Fibroblast of skin of scalp (primary cell): Measurements from ENCODE around the gene RB1. TPM values are rescaled to one million over a fixed set of nuclear protein-coding genes. Genes with fewer than 3 reads are reported as not detected.

Experiments
- DNase-seq: peaks from one replicate; pipeline ENCODE4 v3.0.0-alpha.2; 2013
- polyA plus RNA-seq, 2 experiments: library from polyadenylated mRNA; unstranded; fragments of 120-200 nt; gene quantifications; one replicate each; pipeline ENCODE4 v1.2.1, GENCODE V29; 2013; ENCODE audit not compliant: insufficient read length in 2 of 2

The RB1 gene
- polyA plus RNA-seq (2013, experiment 1 of 2; ENCODE audit: insufficient read length), result 21.9 TPM
- 26.1 TPM for polyA plus RNA-seq (2013, experiment 2 of 2; ENCODE audit: insufficient read length)

DNA sequence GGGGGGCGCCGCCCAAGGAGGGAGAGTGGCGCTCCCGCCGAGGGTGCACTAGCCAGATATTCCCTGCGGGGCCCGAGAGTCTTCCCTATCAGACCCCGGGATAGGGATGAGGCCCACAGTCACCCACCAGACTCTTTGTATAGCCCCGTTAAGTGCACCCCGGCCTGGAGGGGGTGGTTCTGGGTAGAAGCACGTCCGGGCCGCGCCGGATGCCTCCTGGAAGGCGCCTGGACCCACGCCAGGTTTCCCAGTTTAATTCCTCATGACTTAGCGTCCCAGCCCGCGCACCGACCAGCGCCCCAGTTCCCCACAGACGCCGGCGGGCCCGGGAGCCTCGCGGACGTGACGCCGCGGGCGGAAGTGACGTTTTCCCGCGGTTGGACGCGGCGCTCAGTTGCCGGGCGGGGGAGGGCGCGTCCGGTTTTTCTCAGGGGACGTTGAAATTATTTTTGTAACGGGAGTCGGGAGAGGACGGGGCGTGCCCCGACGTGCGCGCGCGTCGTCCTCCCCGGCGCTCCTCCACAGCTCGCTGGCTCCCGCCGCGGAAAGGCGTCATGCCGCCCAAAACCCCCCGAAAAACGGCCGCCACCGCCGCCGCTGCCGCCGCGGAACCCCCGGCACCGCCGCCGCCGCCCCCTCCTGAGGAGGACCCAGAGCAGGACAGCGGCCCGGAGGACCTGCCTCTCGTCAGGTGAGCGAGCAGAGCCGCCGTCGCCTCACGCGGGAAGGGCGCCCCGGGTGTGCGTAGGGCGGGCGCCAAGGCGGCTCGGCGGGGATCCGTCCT, at the start of gene RB1:
TSS of gene RB1 (plus strand) at position 393 of the 784 bp plus-strand sequence. CDS start at position 555, 162 bp downstream.
- peak; percentile 91 for DNase-seq

DNA sequence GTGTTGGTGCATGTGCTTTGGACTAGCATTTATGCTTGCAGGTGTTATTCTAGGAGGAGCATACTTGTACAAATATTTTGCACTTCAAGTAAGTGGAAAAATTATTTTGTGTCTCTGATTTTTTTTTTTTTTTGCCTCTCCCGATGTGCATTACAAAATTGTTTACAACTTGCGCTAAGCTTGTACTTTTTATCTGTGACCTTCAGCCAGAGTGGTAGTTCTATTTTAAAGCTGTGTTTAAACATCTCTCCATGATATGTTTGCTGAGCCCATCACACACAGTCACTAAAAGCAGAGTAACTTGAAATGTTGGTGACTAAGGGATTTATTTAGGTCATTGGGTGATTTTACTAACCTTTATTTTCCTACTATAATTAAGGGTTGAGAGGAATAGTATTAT, 49.7 kb upstream of the RB1 start:
- no peak for DNase-seq

DNA sequence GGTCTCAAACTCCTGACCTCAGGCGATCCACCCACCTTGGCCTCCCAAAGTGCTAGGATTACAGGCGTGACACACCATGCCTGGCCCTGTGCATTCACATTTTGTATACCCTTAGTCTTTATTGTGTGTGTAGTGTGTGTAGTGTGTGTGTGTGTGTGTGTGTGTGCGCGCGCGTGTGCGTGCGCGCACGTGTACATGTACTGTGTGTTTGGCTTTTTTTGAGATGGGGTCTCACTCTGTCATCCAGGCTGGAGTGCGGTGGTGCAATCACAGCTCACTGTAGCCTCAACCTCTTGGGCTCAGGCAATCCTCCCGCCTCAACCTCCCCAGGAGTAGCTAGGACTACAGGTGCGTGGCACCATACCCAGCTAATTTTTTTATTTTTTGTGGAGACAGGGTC, 48.5 kb upstream of the RB1 start:
- no peak for DNase-seq

DNA sequence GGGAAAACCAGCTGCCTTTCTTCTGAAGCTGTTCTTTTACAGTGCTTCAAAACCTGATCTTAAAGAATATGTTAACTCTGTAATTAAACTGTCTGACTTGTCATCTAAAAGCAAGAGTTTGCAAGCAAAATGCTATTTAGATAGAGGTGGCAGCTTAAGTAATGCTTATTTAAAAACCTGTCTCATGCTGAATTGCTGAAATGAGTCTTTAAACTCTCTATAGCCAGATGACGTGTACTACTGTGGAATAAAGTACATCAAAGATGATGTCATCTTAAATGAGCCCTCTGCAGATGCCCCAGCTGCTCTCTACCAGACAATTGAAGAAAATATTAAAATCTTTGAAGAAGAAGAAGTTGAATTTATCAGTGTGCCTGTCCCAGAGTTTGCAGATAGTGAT, 47.6 kb upstream of the RB1 start:
- no peak for DNase-seq

DNA sequence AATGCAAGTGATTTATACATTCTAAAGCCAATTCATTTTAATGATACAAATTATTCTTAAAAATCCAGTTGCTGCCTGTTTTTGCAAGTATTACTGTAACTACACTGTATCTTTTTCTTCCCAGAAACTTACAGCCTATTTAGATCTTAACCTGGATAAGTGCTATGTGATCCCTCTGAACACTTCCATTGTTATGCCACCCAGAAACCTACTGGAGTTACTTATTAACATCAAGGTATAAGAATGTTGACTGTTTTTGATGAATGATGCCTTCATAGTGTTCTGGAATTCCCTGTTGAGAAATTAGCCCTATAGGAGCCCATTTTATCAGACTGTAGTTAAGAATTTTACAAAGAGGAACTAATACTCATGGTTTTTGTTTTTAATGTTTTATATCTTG, 45.5 kb upstream of the RB1 start:
- DNase-seq, result no peak

DNA sequence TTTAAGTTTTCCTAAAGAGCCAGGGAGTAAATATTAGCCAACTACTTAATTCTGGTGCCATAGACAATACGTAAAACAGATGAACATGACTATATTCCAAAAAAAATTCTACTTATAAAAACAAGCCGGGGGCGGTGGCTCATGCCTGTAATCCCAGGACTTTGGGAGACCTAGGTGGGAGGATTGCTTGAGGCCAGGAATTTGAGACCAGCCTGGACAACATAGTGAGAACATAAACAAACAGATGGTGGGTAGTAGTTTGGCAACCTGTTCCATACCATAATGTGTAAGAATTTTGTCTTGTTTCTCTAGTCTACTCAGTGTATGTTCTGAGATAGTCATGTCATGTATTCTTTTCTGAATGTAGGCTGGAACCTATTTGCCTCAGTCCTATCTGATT, 45.1 kb upstream of the RB1 start:
- no peak for DNase-seq

DNA sequence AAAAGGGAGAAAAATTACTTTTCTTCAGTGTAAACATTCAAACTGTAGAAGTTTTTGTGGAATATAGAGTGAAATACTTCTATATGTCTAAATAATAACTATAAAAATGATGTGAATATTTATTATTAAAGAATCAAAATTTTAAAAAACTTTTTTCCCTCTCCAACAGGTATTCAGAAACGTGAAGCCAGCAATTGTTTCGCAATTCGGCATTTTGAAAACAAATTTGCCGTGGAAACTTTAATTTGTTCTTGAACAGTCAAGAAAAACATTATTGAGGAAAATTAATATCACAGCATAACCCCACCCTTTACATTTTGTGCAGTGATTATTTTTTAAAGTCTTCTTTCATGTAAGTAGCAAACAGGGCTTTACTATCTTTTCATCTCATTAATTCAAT, 42.6 kb upstream of the RB1 start:
- DNase-seq, result no peak

DNA sequence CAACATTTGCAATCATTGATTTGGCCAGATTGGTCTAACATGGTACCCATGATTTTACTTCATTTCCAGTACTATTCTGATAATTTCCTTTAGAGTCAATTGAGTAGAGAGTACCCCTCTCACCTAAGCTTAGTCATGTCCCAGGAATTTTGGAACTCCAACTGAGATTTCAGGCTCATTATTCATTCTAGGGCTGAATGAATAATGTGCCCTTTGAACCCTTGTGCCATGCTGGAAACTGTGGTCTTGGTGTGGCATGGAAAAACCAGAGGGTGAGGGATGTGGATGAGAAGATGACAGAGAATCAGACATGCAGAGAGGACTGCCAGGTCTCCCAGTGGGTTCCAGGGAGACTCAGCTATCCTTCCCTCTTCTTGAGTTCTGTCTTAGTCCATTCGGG, 40.4 kb upstream of the RB1 start:
- no peak for DNase-seq

DNA sequence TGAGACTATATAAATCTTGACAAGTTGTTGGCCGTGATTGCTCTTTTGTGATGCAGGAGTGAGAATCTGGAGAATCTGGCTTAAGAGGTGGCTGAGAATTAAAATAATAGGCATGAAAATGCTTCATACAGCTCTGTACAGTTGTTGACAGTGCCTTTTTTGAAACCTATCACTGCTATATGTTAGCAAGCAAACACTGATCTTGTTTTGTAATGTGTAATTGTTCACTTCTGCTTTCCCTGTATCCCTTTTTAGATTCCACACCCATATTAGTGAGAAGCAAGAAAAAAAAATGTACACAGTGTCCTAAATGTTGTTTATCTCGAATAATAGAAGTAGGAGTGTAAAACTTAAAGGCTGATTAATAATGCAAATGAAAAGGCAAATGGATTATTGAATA, 39.5 kb upstream of the RB1 start:
- no peak for DNase-seq

DNA sequence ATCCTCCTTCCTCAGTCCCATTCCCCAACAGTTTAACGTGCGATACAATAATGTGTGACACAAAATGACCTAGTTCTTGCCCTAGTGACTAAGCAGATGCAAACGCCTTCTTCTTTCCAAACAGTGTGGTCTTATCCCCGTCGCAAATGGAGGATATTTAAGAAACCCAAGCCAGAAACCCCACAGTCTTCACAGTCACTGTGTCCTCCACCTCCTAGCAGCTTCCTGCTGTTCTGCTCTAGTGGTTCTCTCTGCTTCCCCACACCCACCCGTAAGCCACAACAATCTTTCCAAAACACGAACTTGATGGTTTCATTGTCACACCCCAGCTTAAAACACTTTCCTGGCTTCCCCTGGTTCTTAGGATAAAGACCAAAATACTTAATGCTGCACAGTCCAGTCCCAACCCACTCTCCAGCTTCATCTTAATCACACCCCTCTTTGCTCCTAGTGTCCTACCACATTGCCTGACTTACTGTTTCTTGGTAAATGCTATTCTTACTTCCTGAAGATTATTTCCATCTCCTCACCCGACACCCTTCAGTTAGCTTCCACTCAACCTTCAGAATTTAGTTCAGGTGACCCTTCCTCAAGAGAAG, 38.2 kb upstream of the RB1 start:
- DNase-seq, result no peak

DNA sequence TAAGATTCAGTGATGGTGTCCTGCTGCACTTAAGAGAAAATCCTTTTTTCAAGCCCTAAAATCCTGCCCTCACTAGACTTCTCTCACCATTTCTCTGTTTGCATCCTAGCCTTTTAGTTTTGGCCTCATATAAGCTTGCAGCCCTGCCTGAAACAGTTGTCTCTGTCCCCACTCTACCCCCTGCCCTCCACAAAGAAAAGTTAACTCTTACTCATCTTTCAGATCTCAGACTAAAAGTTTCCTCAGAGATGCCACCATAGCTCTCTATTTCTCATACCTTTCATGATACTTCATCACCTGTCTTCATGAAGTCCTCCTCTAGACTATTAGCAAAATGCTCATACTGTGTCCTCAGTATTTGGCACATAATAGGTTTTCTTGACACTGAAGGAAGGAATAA, 37.4 kb upstream of the RB1 start:
- DNase-seq, result no peak

DNA sequence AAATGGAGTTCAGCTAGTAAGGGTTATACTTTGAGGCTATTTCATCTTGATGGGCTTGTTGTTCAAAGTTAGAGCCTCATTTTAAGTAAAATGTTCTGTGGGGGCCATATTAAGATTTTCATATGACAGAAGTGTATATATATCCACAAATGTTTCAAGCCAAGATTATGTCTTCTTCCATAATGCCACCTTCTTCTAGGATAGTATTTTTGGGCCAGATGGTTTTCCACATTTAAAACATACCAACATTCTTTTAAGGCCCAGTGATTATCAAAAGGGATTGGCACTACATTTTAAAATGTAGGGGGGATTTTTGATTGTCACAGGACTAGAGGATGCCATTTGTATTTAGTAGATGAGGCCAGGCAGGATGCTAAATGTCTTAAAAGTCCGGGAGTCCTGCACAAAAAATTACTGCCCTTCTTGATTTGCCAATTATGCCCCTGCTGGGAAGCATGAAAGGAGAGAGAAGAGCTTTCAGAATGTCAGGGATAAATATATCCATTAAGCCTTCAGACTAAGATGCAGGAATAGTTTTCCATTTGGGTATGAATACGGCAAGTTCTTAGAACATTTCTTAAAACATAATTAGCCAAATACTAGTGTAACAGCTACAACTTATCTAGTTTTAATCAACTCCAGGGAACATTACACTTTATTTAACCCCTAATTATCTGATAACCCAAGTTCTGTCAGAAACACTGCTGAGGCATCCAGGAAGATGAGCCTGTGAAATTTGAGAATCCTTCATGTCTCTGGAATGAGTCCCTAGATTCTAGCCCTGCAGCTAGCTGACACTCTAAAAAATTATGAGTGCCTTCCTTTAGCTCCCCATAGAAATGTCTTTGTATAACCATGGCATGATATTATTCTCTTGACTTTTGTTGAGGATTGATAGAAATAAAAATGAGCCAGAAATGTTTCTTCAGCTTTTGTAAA, 36.6 kb upstream of the RB1 start:
- DNase-seq, result peak; percentile 2

DNA sequence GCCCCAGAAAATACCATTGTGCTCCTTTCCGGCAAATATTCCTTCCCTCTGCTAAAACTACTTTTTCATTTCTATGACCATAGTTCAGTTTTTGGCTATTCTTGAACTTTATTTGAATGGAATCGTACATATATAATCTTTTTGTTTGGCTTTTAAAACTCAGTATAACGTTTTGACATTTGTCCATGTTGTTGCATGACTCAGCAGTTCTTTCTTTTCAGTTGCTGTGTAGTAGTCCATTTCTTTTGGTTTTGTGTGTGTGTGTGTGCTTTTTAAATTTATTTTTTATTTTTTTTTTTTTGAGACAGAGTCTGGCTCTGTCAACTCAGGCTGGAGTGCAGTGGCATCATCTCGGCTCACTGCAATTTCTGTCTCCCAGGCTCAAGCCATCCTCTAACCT, 35.5 kb upstream of the RB1 start:
- DNase-seq, result no peak

DNA sequence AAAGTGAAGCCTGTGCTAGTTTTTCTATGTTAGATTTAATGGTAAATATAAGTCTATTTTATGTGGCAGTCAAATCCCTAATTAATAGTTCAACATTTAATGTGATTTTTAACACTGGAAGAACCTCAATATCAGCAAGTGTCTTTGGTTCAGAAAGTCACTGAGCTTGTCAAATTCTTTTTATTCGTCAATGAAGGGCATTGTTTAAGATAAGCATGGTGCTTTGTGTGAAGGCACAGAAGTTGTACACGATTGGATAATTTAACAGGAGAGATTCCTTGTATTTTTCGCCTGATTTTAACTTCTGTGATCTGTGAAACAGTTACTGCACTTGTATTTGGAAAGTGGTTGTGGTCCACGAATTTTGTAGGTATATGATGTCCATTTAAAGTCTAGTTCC, 30.2 kb upstream of the RB1 start:
- no peak for DNase-seq

DNA sequence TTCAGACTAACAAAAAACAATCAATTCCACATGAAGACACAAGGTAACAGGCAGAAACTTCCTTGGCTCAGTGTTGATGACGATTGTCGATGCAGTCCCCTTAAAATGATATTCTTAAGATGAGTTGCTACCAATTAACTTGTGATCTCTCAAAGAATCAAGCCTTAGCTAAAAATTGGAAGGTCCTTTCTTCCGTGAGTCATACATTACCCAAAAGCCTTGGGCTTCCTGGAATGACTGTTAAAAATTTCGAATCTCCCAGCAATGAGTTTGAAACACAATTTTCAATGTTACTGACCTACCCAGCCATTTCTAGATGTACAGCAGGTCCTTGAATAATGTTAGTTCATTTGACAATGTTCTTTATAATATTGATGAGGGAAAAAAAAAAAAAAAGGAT, 28.0 kb upstream of the RB1 start:
- no peak for DNase-seq

DNA sequence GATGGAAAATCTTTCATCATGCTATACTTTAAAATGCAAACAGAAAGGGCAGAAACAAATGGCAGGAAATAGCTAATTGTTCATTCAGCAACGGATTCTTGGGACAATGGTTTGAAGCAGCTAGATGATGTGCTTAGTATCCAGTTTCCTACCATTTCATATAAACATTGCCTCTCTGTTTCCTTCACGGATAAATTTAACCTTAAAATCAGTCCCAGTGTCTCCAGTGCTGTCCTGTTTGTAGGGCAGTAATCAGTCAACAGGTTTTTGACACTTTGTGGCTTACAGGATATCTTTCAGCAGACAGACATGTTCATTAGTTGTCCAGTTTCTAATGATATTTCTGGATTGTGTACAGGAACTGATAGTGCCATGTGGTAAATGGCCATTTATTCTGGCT, 24.7 kb upstream of the RB1 start:
- DNase-seq, result no peak

DNA sequence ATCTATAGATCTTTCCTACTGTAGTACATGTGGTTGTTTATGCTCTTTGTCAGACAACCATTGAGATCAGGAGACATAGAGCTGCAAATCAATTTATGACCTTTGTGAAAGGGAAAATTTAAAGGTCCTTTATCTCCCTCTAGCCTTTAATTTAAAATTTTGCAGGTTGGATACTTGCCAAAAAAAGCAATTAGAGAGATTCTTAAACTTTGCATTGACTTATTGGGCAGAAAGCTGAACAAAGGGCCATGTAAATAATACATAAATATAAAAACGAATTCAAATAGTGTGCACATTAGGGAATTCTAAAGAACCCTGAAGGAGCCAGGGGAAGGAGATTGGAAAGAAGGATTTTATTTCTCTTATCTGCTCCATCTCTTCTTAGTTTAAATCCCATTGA, 22.0 kb upstream of the RB1 start:
- DNase-seq, result no peak

DNA sequence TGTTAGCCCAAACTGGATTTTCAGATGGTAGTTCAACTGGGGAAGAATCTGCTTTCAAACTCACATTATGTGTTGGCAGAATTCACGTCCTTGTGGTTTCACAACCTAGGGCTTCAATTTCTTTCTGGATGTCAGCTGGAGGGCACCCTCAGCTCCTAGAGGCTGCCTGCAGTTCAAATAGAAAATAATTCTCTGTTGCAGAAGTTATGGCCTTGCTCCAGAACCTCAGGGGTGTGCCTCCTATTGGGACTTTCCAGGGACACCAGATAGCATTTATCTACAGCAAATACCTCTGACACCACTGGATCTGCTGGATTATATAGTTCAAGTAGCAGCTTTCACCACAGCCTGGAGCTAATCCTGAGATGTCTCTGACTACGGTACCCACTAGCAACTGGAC, 11.8 kb upstream of the RB1 start:
- no peak for DNase-seq

DNA sequence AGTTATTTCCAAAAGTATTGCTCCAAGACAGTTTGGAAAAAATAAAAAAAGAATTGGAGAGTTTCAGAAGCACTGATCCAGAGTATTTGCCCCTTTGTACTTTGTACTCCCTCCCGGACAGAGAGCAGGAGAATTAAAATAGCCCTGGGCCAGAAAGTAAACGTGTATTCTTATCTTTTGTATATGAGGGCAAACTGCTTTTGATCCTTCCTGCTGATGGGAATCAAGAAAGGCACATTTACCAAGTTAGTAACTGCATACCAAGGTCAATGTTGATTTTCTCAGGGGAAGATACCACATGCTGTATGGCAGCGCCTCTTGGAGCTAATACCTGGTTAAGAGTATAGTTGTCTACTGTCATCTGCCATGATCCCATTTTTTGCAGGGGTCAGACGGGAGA, 10.9 kb upstream of the RB1 start:
- no peak for DNase-seq

DNA sequence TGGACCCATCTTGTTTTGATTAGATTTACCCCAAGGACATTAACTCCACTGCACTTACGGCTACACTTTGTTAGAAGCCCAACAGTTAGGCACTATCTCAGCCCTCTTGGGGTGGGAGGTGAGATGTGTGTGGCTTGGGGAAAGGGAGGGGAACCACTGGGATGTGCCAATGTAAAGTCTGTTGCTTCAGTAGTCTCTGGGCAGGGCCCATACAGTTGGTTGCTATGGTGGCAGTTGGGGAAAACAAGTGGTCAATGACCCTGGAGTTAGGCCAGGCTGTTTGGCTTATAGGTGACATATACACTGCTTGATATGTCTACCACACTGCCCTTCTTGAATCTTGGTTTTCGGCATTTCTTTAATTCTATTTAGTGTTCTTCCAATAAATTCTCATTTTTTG, 8.9 kb upstream of the RB1 start:
- no peak for DNase-seq

DNA sequence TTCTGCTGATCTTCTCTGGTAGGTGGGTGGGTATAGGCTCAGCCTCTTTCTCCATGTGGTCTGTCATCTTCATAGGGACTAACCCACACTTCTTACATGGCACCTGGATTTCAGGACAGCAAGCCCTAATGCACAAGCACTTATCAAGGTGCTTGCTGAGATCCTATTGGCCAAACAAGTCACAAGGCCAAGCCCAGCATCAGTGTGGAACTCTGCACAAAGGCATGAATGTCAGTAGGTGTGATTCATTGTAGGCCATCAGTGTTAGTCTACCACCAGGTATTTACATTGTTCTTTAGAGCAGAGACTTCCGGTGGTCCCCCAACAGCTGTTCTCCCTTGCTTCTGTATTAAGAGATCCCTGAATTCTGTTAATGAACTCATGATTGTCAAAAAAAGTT, 8.3 kb upstream of the RB1 start:
- no peak for DNase-seq

DNA sequence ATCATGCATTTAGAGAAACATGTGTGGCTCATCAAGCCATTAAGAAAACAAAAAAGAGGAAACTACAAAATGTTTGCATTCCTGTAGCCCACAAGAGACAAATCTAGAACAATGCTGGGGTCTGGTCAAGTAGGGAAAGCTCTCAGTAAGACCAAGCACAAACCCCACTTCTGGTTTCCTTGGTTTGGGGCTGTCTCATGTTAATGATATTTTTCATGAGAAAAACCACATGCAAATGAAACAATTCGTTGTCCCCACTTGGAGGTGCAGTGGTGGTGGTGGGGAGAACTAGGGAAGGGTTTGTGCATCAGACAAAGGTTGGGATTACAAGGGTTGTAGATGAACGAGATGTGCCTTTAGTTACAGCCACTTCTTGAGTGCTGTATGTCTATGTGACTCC, 7.0 kb upstream of the RB1 start:
- no peak for DNase-seq

DNA sequence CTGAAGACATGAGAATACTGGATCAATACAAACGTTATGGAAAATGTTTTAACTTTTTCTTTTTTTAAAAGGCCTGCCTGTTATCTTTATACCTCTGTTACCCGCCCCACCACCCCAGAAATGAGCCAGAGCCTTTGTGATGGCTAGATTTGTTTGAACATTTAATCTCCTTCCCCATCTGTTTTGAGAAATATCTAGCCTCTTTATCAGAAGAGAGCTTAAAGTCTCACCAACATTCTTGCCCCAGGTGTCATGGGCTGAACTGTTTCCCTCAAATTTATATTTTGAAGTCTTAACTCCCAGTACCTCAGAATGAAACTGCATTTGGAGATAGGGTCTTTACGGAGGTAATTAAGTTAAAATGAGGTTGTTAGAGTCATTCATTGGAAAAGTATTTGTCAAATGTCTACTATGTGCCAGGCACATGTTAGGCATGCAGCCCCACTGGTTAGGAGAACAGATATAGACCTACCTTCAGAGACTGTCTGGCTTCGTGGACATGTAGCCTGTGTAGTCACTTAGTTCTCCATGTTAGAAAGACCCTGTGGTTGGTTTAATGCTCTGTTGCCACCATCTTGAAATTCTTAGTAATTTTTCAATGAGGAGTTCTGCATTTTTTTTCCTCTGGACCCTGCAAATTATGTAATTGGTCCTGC, 6.3 kb upstream of the RB1 start:
- no peak for DNase-seq
